Stimulated activated CD4-positive, alpha-beta T cell treated with anti-CD3 and anti-CD28 coated beads, Interleukin-12 subunit alpha, Interleukin-12 subunit beta, amount 100 ng/mL, for 4 hours (primary cell): ENCODE results near the gene ITIH3.

ENCODE experiments used
- DNase-seq: peaks from one replicate; pipeline ENCODE4 v3.0.0-alpha.2; 2020

Gene ITIH3

GRCh38 chr3:52829906-52830463, 35.4 kb downstream of the ITIH3 start:
- DNase-seq, result no peak

- no peak for DNase-seq
Observed at GRCh38 chr3:52830535-52831258, 36.1 kb downstream of the ITIH3 start, which contains the start of gene ITIH4. ITIH4 (minus strand) TSS chr3:52830672; CDS start chr3:52830642, 30 bp downstream.

DNA sequence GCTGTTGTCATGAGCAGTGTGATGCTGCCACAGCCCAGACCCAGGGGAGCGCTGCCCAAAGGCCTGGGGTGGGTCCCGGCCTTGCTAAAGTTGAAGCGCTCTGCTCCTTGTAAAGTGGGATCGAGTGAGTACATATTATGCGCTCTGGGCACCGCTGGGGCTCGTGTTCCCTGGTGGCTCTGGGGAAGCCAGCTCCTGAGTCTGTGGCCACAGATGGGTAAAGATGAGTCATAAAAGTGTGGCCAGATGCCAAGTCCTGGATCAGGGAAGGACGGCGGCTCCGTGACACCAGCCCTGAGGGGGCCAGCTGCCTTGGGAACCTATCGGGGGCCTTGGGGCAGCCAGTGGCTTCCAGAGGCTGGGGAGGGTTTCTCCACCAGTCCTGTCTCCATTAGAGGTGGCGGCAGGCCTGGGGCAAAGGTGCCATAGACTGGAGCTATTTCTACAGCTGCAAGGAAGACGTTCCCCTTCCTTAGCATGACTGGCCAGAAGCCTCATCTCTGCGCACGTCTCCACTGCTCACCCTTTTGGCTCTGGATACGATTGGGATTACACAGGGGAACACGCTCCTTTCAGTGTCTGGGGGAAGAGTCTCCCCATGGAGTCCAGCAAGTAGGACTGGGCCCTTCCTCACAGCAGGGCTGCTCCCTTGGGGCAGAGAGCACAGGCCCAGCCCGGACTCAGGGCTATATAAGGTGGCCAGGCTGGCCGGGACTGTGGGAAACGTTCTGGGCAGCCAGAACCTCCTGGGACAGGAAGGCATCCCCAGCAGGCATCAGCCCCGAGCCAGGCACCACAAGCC, 37.1 kb downstream of the ITIH3 start:
- no peak for DNase-seq

- no peak for DNase-seq
Observed at GRCh38 chr3:52833202-52833601, 38.6 kb downstream of the ITIH3 start.

DNA sequence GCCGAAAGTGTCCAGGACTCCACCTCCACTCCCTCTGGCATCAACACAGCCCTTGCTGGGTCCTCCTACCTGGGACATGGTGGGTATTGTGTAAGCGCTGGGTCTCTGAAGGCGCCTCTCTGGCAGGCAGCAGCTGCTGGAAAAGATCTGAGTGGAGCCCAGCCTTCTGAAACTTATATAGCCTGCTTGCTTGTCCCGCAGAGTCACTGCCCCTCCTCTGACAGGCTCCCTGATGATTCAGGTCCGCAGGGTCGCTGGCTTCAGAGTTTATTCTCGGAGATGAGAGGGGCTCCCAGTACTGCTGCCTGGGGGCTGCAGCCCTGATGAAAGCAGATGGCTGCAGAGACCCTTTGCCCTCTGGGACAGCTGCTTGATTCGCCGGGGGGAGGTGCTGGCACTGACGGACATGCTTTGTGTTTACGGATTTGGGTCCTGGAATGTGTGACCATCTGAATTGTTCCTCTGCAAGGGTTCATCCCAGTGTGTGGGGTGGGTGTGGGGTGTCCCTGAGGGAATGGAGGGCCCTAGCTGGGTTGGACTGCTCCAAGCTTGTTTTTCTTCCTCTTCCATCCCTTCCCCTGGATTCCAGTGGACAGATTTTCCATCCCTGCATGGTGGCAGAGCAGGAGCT, 40.4 kb downstream of the ITIH3 start, which contains the start of gene MUSTN1:
Gene MUSTN1 (minus strand): TSS at position 149 of the 631 bp plus-strand sequence. CDS start 71 bp downstream, at position 78.
- DNase-seq, result no peak

GRCh38 chr3:52835766-52836470, 41.3 kb downstream of the ITIH3 start:
- DNase-seq, result no peak

DNA sequence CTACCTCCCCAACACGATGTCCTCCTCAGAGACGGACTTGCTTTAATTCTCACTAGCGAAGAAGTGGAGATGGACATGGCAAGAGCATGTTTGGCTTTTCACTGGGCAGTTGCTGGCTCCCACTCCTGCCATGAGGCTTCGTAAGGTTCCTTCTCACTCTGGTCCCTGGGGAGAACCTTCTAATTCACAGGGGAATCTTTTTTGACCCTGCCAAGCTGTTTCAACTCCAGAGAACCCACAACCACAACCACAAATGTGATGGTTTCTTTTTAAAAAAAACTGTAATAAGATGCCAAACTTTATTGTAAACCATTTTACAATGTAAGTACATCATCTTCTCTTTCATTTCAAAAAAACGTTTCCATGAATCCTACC, 41.9 kb downstream of the ITIH3 start:
- DNase-seq, result no peak

- no peak for DNase-seq
Observed at GRCh38 chr3:52836986-52837385, 42.4 kb downstream of the ITIH3 start.

DNA sequence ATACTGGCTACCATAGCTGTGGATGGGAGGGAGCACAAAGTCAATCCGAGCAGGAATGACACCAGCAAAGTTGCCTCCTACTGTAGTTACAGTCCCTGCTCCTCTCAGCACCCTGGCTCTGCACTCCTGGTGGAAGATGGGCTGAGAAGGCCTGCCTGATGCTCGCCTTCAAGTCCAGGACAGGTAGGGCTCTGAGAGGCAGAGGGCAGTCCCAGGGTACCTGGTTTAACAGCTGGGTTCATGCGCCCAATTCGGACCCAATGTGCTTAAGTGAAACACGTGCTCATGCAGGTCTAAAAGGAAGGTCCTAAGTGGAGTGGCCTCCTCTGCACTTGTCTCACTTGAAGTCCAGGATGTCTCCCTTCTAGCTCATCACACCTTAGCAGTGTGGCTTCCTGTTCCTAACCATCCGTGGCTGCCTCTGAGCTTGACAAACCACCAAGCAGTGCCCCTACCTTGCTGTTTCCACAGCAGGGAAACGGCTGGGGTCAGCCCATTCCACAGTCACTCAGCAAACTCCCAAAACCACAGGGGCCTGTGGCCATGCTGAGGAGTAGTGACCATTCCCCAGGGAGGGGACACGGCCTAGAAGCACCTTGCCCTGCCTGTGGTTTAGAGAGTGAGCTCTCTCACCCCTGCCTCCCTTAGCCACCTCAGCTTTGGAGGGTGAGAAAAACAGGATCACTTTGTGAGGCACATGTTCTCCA, 44.1 kb downstream of the ITIH3 start:
- DNase-seq, result no peak

- DNase-seq, result no peak
Observed at GRCh38 chr3:52839268-52839575, 44.6 kb downstream of the ITIH3 start.

DNA sequence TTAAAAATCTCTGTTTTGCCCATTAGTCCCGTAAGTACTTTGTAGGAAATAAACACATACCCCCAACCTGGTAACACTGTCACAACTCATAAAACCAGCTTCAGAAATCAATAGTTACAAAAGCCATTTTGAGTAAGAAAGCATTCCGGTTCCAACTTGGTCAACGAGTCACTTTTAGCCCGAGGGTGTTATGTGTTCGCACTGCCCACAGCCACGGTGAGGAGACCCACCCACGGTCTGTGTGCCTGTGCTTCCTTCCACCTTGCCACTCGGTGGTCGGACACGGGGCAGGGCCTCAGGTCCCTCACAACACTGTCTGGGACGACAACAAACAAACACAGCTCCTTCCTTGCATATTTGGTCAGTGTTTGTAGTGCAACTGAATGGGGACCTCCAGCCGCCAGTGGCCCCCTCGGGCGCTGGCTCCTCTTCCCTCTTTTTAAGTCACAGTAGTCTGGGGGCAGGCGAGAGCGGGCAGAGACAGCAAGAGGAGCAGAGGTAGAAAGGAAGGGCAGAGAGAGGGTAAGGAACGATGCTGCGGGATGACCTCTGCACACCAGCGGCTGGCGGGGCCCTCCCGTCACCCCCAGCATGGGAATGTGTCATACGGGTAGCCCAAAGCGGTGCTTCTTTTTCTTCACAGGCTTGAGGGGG, 45.4 kb downstream of the ITIH3 start:
- no peak for DNase-seq

GRCh38 chr3:52841211-52841980, 46.8 kb downstream of the ITIH3 start:
- no peak for DNase-seq

- no peak for DNase-seq
Observed at GRCh38 chr3:52841981-52842340, 47.4 kb downstream of the ITIH3 start.

DNA sequence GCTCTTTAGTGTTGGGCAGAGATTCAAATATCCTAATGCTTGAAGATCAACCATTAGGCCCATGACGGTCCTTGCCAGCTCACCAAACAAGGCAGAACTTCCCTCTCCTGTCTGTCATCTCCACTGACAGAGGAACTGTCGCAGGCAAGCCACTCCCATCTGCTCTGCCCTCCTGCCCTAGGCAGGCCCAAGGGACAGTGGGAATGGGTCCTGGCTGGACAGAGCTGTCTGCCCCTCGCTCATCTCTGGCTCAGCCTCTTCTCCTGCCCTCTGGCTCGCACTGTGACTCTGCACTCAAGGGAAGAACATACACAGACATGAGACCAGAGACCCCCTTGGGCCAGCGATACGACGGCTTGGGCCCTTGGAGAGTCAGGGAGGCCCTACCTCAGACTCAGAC, 47.8 kb downstream of the ITIH3 start:
- no peak for DNase-seq

DNA sequence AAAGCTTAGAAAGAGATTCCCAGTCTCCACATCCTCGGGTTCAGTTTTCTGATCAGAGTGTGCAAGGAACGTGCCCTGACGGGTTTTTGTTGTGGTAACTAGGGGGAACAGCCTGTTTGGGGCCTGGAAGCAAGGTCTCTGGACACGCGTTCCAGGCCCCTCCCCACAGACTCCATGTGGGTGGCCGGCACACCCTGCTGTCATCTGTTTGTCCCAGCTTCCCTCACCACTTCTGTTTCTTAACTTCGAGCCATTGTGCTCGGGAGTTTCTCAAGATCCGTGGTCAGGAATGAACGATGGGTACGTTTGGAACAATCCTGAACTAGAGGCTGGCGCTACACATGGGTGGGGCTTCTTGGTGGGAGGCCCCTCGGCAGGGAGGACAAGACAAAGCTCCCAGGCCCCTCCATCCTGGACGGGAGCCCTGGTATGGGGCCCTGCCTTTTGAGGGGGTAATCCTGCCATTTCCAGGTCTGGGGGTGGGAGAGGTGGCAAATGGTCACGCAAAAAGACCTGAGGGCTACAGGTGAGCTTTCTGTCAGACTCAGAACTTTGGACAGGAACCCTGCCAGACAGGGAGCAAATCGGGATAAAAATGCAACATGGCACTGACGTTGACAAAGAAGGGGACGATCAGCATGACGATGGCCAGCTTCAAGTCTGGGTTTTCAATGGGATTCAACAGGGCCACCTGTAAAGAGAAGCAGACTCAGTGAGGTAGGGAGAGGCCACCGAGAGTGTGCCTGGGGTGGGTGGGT, 48.7 kb downstream of the ITIH3 start:
- no peak for DNase-seq

DNA sequence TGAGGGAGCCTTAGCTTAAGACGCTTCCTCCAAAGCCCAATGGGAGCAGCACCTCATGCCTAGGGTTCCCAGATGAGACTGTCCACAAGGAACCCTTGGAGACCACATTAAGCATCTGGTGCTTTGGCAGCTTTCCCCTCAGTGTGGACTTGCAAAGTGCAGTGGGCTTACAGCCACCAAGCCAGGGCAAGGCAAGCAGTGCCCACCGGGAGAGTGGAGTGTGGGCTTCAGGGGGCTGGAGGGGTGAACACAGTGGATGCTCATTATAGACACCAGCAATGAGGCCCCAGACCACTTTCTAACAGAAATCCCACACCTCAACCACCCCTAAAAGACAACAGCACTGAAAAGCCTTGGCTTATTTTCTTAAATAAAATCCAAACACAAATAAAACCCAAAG, 49.3 kb downstream of the ITIH3 start:
- DNase-seq, result no peak

DNA sequence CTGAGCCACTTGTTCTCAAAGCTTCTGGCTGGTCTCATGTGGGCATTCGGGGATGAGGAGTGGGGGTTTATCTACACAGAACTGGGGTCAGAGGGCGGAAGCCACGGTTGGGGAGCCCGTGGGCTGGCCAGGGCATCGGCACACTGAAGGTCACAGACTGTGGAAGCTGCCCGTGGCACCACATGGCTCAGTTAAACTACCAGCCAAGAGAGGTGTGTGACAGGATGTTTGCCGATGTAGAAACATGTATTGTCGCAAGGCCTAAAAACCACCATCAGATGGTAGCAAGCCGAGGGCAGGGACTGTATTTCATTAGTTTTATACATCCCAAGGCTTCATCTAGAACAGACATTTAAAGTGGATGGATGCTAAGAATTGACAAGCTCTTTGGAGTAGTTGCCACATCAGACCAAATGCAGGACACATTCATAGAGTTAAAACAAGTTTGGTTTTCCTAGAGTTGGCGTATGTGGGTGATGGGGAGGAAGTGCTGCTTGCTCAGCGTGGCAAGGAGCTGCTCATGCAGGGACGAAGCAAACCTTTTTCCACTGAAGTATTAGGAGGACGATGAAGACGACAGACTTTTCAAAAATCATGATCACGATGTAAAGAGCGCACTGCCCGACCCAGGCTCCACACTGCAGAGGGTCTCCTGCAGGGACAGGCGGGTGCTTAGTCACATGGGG, 49.8 kb downstream of the ITIH3 start:
- no peak for DNase-seq

DNA sequence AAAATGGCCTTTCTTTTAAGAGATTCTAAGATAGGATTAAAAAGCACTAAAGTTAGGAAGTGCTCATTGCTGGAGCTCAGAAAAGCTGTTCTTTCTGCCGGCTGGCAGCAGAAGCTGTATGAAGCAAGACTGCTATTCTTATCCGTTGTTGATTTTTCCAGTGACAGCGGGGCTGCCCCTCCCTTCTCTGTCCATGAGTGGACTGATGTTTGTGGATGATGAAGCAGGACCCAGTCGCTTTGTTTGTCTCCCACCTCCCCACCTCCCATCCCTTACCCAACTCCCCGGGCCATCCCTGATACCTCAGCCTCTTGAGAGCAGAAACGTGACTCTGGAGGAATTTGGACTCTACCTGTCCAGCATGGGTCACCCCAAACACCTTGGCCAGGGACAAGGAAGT, 50.6 kb downstream of the ITIH3 start:
- no peak for DNase-seq

DNA sequence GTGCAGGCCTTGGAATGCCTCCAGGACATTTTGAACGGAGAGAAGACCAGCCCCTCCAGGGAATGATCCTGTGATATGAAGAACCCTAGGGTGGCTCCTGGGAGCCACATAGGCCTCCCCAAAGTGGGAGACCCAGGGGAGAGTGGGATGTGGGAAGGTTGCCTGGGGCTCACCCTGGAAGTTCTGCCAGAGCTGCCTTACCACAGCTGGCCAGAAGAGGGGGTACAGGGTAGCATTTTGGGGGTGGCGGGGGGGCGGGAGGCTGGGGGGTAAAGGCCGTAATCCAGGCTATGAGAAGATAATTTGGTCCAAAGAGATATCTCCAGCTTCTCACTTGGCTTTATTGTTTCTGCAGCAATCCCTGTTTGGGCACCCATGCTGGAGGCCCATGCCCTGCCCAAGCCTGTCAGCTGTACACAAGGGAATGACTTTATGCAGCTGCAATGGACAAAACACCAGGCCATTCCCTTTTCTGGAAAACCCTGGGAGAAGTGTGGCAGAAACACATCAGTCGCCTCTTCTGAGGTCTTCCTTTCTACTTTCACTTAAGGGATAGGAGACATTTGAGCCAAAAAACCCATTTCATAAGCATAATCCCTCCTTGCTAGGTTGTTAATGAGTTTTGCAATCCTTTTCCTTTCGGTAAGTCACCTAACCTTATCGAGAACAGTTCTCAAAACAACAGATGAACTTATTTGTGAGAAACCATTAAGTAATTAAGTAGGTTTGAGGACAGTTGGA, 51.3 kb downstream of the ITIH3 start:
- no peak for DNase-seq
